ENCODE results near the gene GFPT1. TPM values are rescaled to one million over a fixed set of nuclear protein-coding genes. Genes with fewer than 3 reads are reported as not detected.

The GFPT1 gene
- total RNA-seq, 2 experiments from 2014 or later = 16.6 to 17.2 TPM

- Mint-ChIP-seq H3K27me3 (peaks cover 2% of the 10 kb centered on the region), H3K9me3 (no peaks in the 10 kb centered on the region), H3K36me3 (ENCODE audit: low read depth) (no peaks in the 10 kb centered on the region), H3K4me3 (no peak overlapping the region), H3K4me1 (no peaks in the 10 kb centered on the region), H3K27ac (no peak overlapping the region)
- DNase-seq = no peak
- ChIA-PET POLR2A (no interaction called here), CTCF (no interaction called here)
Measured at GRCh38 chr2:69292256-69292655, 94.8 kb downstream of the GFPT1 start.

- H3K4me3 Mint-ChIP-seq = no peak overlapping the region
- H3K27me3 Mint-ChIP-seq = peaks cover 2% of the 10 kb centered on the region
- no peak overlapping the region for H3K27ac Mint-ChIP-seq
- DNase-seq = no peak
- ChIA-PET POLR2A (no interaction called here), CTCF (no interaction called here)
- no peaks in the 10 kb centered on the region for H3K9me3 Mint-ChIP-seq
- H3K36me3 Mint-ChIP-seq (ENCODE audit: low read depth) = no peaks in the 10 kb centered on the region
- H3K4me1 Mint-ChIP-seq = no peaks in the 10 kb centered on the region
Measured at GRCh38 chr2:69291721-69292120, 95.3 kb downstream of the GFPT1 start.

GRCh38 chr2:69291004-69291650 is 95.9 kb downstream of the GFPT1 start:
- POLR2A ChIA-PET = no interaction called here
- Mint-ChIP-seq H3K27me3 (peaks cover 2% of the 10 kb centered on the region), H3K27ac (no peak overlapping the region), H3K36me3 (ENCODE audit: low read depth) (no peaks in the 10 kb centered on the region), H3K9me3 (no peaks in the 10 kb centered on the region), H3K4me1 (no peaks in the 10 kb centered on the region), H3K4me3 (no peak overlapping the region)
- no peak for DNase-seq
- CTCF ChIA-PET = no interaction called here

- Mint-ChIP-seq H3K27me3 (peaks cover 2% of the 10 kb centered on the region), H3K9me3 (no peaks in the 10 kb centered on the region), H3K4me3 (no peak overlapping the region), H3K36me3 (ENCODE audit: low read depth) (no peaks in the 10 kb centered on the region), H3K27ac (no peak overlapping the region), H3K4me1 (no peaks in the 10 kb centered on the region)
- DNase-seq = no peak
- ChIA-PET CTCF (no interaction called here), POLR2A (no interaction called here)
Measured at GRCh38 chr2:69288429-69288828, 98.6 kb downstream of the GFPT1 start.

- Mint-ChIP-seq H3K4me3 (no peak overlapping the region), H3K9me3 (no peaks in the 10 kb centered on the region), H3K27me3 (peaks cover 2% of the 10 kb centered on the region), H3K4me1 (no peaks in the 10 kb centered on the region), H3K27ac (no peak overlapping the region), H3K36me3 (ENCODE audit: low read depth) (no peaks in the 10 kb centered on the region)
- CTCF ChIA-PET = no interaction called here
- no peak for DNase-seq
- POLR2A ChIA-PET = no interaction called here
Measured at GRCh38 chr2:69287544-69287943, 99.5 kb downstream of the GFPT1 start.

- POLR2A ChIA-PET = no interaction called here
- CTCF ChIA-PET = no interaction called here
- no peak overlapping the region for H3K27ac Mint-ChIP-seq
- H3K36me3 Mint-ChIP-seq (ENCODE audit: low read depth) = no peaks in the 10 kb centered on the region
- peaks cover 4% of the 10 kb centered on the region for H3K27me3 Mint-ChIP-seq
- no peaks in the 10 kb centered on the region for H3K9me3 Mint-ChIP-seq
- no peak for DNase-seq
- no peak overlapping the region for H3K4me3 Mint-ChIP-seq
- no peaks in the 10 kb centered on the region for H3K4me1 Mint-ChIP-seq
Measured at GRCh38 chr2:69285379-69285894, 101.6 kb downstream of the GFPT1 start.

- H3K4me3 Mint-ChIP-seq = no peak overlapping the region
- peaks cover 5% of the 10 kb centered on the region for H3K27me3 Mint-ChIP-seq
- CTCF ChIA-PET = no interaction called here
- no peaks in the 10 kb centered on the region for H3K9me3 Mint-ChIP-seq
- no peak overlapping the region for H3K27ac Mint-ChIP-seq
- H3K4me1 Mint-ChIP-seq = no peaks in the 10 kb centered on the region
- DNase-seq = no peak
- POLR2A ChIA-PET = no interaction called here
- no peaks in the 10 kb centered on the region for H3K36me3 Mint-ChIP-seq (ENCODE audit: low read depth)
Measured at GRCh38 chr2:69280796-69281412, 106.1 kb downstream of the GFPT1 start.

- H3K4me1 Mint-ChIP-seq = no peaks in the 10 kb centered on the region
- POLR2A ChIA-PET = no interaction called here
Measured at GRCh38 chr2:69279931-69280681, 106.9 kb downstream of the GFPT1 start.

GRCh38 chr2:69279211-69279610 is 107.8 kb downstream of the GFPT1 start:
- Mint-ChIP-seq H3K27ac (no peak overlapping the region), H3K36me3 (ENCODE audit: low read depth) (no peaks in the 10 kb centered on the region), H3K27me3 (peaks cover 11% of the 10 kb centered on the region), H3K4me1 (no peaks in the 10 kb centered on the region), H3K4me3 (no peak overlapping the region), H3K9me3 (no peaks in the 10 kb centered on the region)
- DNase-seq = no peak
- ChIA-PET CTCF (interaction anchor here (0.7 kb wide), 1 partner anchor 170 kb away, joined by 5 read pairs; no protein-coding TSS in a partner anchor), POLR2A (no interaction called here)

More at GRCh38 chr2:69279931-69280681, 106.9 kb downstream of the GFPT1 start:
- Mint-ChIP-seq H3K27me3 (peaks cover 10% of the 10 kb centered on the region), H3K36me3 (ENCODE audit: low read depth) (no peaks in the 10 kb centered on the region), H3K9me3 (no peaks in the 10 kb centered on the region), H3K4me3 (no peak overlapping the region), H3K27ac (no peak overlapping the region)
- DNase-seq = no peak
- CTCF ChIA-PET = no interaction called here

GRCh38 chr2:69278366-69278765 is 108.7 kb downstream of the GFPT1 start:
- no peak for DNase-seq
- no peaks in the 10 kb centered on the region for H3K36me3 Mint-ChIP-seq (ENCODE audit: low read depth)
- H3K27ac Mint-ChIP-seq = no peak overlapping the region
- CTCF ChIA-PET = no interaction called here
- H3K27me3 Mint-ChIP-seq = peaks cover 17% of the 10 kb centered on the region
- no peaks in the 10 kb centered on the region for H3K4me1 Mint-ChIP-seq
- no peak overlapping the region for H3K4me3 Mint-ChIP-seq
- no peaks in the 10 kb centered on the region for H3K9me3 Mint-ChIP-seq
- POLR2A ChIA-PET = no interaction called here

- Mint-ChIP-seq H3K9me3 (no peaks in the 10 kb centered on the region), H3K27ac (no peak overlapping the region), H3K4me3 (no peak overlapping the region), H3K4me1 (no peaks in the 10 kb centered on the region), H3K27me3 (peaks cover 28% of the 10 kb centered on the region), H3K36me3 (ENCODE audit: low read depth) (no peaks in the 10 kb centered on the region)
- ChIA-PET POLR2A (no interaction called here), CTCF (no interaction called here)
- DNase-seq = no peak
Measured at GRCh38 chr2:69275490-69275889, 111.5 kb downstream of the GFPT1 start.

- ChIA-PET POLR2A (no interaction called here), CTCF (no interaction called here)
- no peaks in the 10 kb centered on the region for H3K4me1 Mint-ChIP-seq
- DNase-seq = no peak
- peaks cover 37% of the 10 kb centered on the region for H3K27me3 Mint-ChIP-seq
- no peak overlapping the region for H3K4me3 Mint-ChIP-seq
- no peak overlapping the region for H3K27ac Mint-ChIP-seq
- no peaks in the 10 kb centered on the region for H3K9me3 Mint-ChIP-seq
- H3K36me3 Mint-ChIP-seq (ENCODE audit: low read depth) = no peaks in the 10 kb centered on the region
Measured at GRCh38 chr2:69272803-69273471, 114.1 kb downstream of the GFPT1 start.

GRCh38 chr2:69271831-69272257 is 115.2 kb downstream of the GFPT1 start:
- H3K4me1 Mint-ChIP-seq = no peaks in the 10 kb centered on the region
- H3K27me3 Mint-ChIP-seq = peaks cover 37% of the 10 kb centered on the region
- no peak overlapping the region for H3K4me3 Mint-ChIP-seq
- H3K27ac Mint-ChIP-seq = no peak overlapping the region
- no peaks in the 10 kb centered on the region for H3K36me3 Mint-ChIP-seq (ENCODE audit: low read depth)
- ChIA-PET POLR2A (no interaction called here), CTCF (no interaction called here)
- DNase-seq = no peak
- H3K9me3 Mint-ChIP-seq = no peaks in the 10 kb centered on the region

Measured in activated CD4-positive, alpha-beta T cell treated with anti-CD3 and anti-CD28 coated beads, Interleukin-2, amount 10 ng/mL, durations not matched to agents 7 days and 5 days (primary cell).